Measurements from ENCODE around the gene MEIS2. TPM values are rescaled to one million over a fixed set of nuclear protein-coding genes. Genes with fewer than 3 reads are reported as not detected.

MEIS2 gene
- total and polyA plus RNA-seq, 2 experiments from 2014 or later: 224 to 432 TPM

DNA sequence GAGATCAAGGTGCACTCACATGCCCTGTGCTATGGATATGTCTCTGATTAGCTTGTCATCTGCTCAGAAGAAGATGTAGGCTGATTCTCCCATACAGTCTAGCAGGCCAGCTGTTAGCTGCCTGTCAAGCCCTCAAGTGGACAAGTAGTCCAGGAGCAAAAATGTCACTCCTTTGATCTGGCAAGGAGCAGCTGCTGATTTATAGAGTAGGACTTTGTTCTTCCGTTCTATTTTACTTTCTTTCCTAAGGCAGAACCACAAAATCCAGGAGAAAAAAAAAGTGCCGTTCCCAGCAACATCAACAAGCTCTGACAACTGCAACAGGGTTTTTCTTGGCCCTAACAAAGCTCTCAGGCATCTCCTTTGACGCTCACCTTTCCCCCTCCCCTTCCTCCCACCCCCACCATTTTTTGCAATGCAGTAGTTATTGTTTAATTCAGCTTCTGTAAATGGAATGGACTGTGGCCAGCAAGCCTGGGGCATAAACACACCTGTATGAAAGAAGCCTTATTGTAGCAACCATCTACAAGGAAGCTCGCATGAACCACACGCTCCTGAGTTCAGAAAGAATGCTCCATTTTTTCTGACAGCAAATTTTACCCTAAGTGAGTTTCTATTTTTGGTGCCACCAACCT, 196.3 kb downstream of the MEIS2 start:
- peak in 1 of 2 donors; percentile 62 for DNase-seq (ENCODE audit: low read depth in 1 of 2, low spot score in 1 of 2)
- peak overlapping the region; percentile 2 for H3K4me3 ChIP-seq
- H3K36me3 ChIP-seq: peaks cover 2% of the 10 kb centered on the region
- H3K4me1 ChIP-seq (ENCODE audit: low read depth): peaks cover 85% of the 10 kb centered on the region
- H3K27ac ChIP-seq: peak overlapping the region; percentile 91
- H3K27me3 ChIP-seq: no peaks in the 10 kb centered on the region
- TF ChIP-seq, protein P1, sequence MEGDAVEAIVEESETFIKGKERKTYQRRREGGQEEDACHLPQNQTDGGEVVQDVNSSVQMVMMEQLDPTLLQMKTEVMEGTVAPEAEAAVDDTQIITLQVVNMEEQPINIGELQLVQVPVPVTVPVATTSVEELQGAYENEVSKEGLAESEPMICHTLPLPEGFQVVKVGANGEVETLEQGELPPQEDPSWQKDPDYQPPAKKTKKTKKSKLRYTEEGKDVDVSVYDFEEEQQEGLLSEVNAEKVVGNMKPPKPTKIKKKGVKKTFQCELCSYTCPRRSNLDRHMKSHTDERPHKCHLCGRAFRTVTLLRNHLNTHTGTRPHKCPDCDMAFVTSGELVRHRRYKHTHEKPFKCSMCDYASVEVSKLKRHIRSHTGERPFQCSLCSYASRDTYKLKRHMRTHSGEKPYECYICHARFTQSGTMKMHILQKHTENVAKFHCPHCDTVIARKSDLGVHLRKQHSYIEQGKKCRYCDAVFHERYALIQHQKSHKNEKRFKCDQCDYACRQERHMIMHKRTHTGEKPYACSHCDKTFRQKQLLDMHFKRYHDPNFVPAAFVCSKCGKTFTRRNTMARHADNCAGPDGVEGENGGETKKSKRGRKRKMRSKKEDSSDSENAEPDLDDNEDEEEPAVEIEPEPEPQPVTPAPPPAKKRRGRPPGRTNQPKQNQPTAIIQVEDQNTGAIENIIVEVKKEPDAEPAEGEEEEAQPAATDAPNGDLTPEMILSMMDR (IDR thresholded peaks at IDR 0.05; ENCODE audit: low read depth, low read length): no peak
- no peaks in the 10 kb centered on the region for H3K9me3 ChIP-seq (ENCODE audit: low read depth)

DNA sequence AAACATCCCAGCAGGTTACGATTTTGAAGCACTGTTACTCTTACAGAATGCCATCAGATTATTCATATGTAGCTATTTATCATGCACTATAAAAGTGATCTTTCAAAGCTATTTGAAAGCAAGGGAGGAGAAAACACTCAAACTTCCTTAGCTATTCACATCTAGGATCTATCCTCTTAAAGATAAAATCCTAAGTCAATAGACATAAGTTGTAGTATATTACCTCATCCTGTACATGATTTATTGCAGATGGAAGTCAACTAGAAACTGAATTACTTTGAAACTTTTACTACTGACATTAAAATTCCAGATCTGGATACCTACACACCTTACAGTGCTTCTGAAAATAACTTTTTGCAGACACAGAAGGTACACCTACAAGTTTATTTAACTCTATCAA, 197.2 kb downstream of the MEIS2 start:
- Histone ChIP-seq H3K36me3 (peaks cover 2% of the 10 kb centered on the region), H3K4me3 (no peak overlapping the region), H3K27ac (peak overlapping the region; percentile 91), H3K27me3 (no peaks in the 10 kb centered on the region), H3K4me1 (ENCODE audit: low read depth) (peaks cover 90% of the 10 kb centered on the region), H3K9me3 (ENCODE audit: low read depth) (no peaks in the 10 kb centered on the region)
- no peak for DNase-seq (ENCODE audit: low read depth in 1 of 2, low spot score in 1 of 2)
- TF ChIP-seq, protein P1 (IDR thresholded peaks at IDR 0.05; ENCODE audit: low read depth, low read length): no peak

DNA sequence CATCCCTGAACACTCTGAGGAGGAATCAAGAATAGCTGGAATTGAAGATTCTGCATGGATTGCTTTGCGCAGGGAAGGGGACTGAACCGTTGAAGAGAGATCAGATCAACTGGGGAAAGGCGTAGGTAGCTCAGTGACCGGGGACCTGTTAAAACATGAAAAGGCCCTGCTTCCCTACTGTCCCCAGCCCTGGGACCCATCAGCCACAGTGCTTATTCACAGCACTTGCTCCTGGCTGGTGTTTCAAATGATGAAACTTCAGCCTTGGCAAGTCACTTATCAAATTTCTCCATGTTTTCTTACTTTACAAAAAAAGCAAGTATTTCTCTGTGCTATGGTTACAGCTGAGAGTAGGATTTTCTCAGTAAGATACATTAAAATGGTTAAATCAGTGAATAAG, 199.3 kb downstream of the MEIS2 start:
- Histone ChIP-seq H3K9me3 (ENCODE audit: low read depth) (no peaks in the 10 kb centered on the region), H3K4me3 (no peak overlapping the region), H3K4me1 (ENCODE audit: low read depth) (peaks cover 90% of the 10 kb centered on the region), H3K27me3 (no peaks in the 10 kb centered on the region), H3K27ac (peak overlapping the region; percentile 91), H3K36me3 (peaks cover 5% of the 10 kb centered on the region)
- TF ChIP-seq, protein P1 (IDR thresholded peaks at IDR 0.05; ENCODE audit: low read depth, low read length): no peak
- DNase-seq (ENCODE audit: low read depth in 1 of 2, low spot score in 1 of 2): no peak

DNA sequence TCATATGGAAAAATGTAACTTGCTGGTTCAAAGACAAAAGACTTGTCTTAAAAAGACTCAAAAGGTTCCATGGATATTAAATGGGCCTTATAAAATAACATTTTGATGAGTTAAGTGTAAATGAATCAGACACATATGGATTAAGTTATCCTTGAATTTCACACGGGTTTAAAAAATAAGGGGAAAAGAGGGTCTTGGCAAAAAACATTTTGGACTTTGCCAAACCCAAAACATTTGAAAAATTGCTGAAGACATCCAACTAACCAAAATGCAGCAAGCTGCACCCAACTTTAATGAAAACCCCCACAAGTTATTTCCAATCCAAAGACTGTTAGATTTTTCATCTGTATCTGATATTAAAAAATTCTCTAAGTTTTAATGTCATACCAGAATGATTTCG, 200.7 kb downstream of the MEIS2 start:
- TF ChIP-seq, protein P1 (IDR thresholded peaks at IDR 0.05; ENCODE audit: low read depth, low read length): no peak

DNA sequence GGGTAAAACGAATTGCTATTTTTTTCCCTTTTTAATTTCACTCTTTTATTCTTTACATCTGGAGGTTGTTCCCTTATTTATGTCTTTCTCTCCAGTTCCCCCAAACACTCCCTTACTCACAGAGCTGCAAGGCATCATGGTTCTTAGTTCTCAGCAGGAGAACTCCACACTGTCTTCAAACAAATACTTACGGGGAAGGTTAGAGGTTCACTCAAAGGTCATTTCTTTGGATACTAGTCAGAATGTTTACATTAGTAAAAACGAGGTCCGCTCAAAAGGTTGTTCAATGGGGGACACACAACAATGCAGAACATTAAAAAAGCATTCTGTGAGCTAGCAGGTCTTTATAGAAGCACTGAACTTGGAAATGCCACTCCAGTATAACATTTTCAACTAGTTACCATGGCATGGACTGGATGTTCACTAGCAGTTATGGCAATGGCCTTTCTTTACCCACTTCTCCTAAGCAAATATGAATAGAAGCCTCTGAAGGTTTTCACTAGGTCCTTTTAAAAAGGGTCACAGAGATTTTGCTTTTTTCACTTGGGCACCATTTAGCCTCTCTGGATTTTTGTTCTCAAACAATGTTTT, 201.7 kb downstream of the MEIS2 start:
- Histone ChIP-seq H3K36me3 (peaks cover 27% of the 10 kb centered on the region), H3K9me3 (ENCODE audit: low read depth) (no peaks in the 10 kb centered on the region)

More for the DNA sequence above, 200.7 kb downstream of the MEIS2 start:
- Histone ChIP-seq H3K4me3 (no peak overlapping the region), H3K4me1 (ENCODE audit: low read depth) (peaks cover 90% of the 10 kb centered on the region), H3K27ac (peak overlapping the region; percentile 91), H3K9me3 (ENCODE audit: low read depth) (no peaks in the 10 kb centered on the region), H3K36me3 (peaks cover 16% of the 10 kb centered on the region), H3K27me3 (no peaks in the 10 kb centered on the region)
- no peak for DNase-seq (ENCODE audit: low read depth in 1 of 2, low spot score in 1 of 2)

More for the DNA sequence above, 201.7 kb downstream of the MEIS2 start:
- TF ChIP-seq, protein P1 (IDR thresholded peaks at IDR 0.05; ENCODE audit: low read depth, low read length): no peak
- Histone ChIP-seq H3K27ac (peak overlapping the region; percentile 91), H3K4me3 (no peak overlapping the region), H3K4me1 (ENCODE audit: low read depth) (peaks cover 86% of the 10 kb centered on the region), H3K27me3 (no peaks in the 10 kb centered on the region)
- DNase-seq (ENCODE audit: low read depth in 1 of 2, low spot score in 1 of 2): no peak
